Smooth muscle cell (in vitro differentiated cells): ENCODE results near the gene DCUN1D3. TPM values are rescaled to one million over a fixed set of nuclear protein-coding genes. Genes with fewer than 3 reads are reported as not detected.

ENCODE experiments used
- DNase-seq: peaks from one replicate; lab custom pipeline; 2025; ENCODE audit not compliant: unreplicated experiment; lab: John Stamatoyannopoulos, UW
- H2AFZ ChIP-seq: fragments of 200-600 bp; sonication (generic); 2 replicates; pipeline ENCODE4 v1.6.0; 2016; ENCODE audit warnings: antibody characterized with exemption, low read depth, mild to moderate bottlenecking
- H3F3A ChIP-seq: fragments of 200-600 bp; sonication (generic); 2 replicates; pipeline ENCODE4 v1.6.0; 2017; ENCODE audit warnings: antibody characterized with exemption, low read depth
- H3K27ac ChIP-seq: fragments of 200-600 bp; sonication (generic); 2 replicates; pipeline ENCODE4 v1.5.1; 2016; ENCODE audit warnings: low read depth, mild to moderate bottlenecking
- H3K27me3 ChIP-seq: fragments of 200-600 bp; sonication (generic); 2 replicates; pipeline ENCODE4 v1.6.1; 2016; ENCODE audit warnings: low read depth, mild to moderate bottlenecking
- H3K36me3 ChIP-seq: fragments of 200-600 bp; sonication (generic); 2 replicates; pipeline ENCODE4 v1.5.1; 2016; ENCODE audit warnings: low read depth
- H3K4me1 ChIP-seq: fragments of 200-600 bp; sonication (generic); 2 replicates; pipeline ENCODE4 v1.5.1; 2016; ENCODE audit warnings: low read depth
- H3K4me2 ChIP-seq: fragments of 200-600 bp; sonication (generic); 2 replicates; pipeline ENCODE4 v1.6.0; 2016; ENCODE audit warnings: mild to moderate bottlenecking
- H3K4me3 ChIP-seq: fragments of 200-600 bp; sonication (generic); 2 replicates; pipeline ENCODE4 v1.5.1; 2016; ENCODE audit warnings: mild to moderate bottlenecking
- H3K79me2 ChIP-seq: fragments of 200-600 bp; sonication (generic); 2 replicates; pipeline ENCODE4 v1.6.0; 2016; ENCODE audit warnings: low read depth, mild to moderate bottlenecking
- H3K9ac ChIP-seq: fragments of 200-600 bp; sonication (generic); 2 replicates; pipeline ENCODE4 v1.6.0; 2016; ENCODE audit warnings: low read depth
- H3K9me3 ChIP-seq: fragments of 200-600 bp; sonication (generic); replicated peaks from 2 replicates; pipeline ENCODE4 v1.5.1; 2016; ENCODE audit warnings: low read depth
- H4K20me1 ChIP-seq: fragments of 200-600 bp; sonication (generic); 2 replicates; pipeline ENCODE4 v1.6.0; 2016; ENCODE audit warnings: low read depth
- CTCF ChIP-seq: fragments of 200-600 bp; sonication (generic); IDR thresholded peaks from 2 replicates; pipeline ENCODE4 v1.5.1; 2017; ENCODE audit warnings: borderline replicate concordance, mild to moderate bottlenecking, antibody characterized with exemption; ENCODE audit not compliant: insufficient read depth, poor library complexity, severe bottlenecking
- WGBS: methylation state at CpG from one replicate; pipeline ENCODE4 v1.1.7; 2016; ENCODE audit warnings: low lambda C conversion rate; 5-methylcytosine and 5-hydroxymethylcytosine counted together
- polyA plus RNA-seq: library from polyadenylated mRNA; unstranded; fragments of >200 nt; fragmentation: Nextera tagmentation; extraction: Ambion mirVana; gene quantifications from 2 replicates; pipeline ENCODE4 v1.2.1, GENCODE V29; 2016
- total RNA-seq: library from RNA; depleted of rRNA; stranded (reverse); fragments of >200 nt; gene quantifications from 2 replicates; pipeline ENCODE4 v1.2.3, GENCODE V29; 2014

The DCUN1D3 gene
- total and polyA plus RNA-seq, 2 experiments from 2014 or later = 12.6 to 37.8 TPM

- Histone ChIP-seq H3K27ac (no peak overlapping the region), H3K36me3 (peaks cover 5% of the 10 kb centered on the region), H3K4me3 (no peak overlapping the region), H3K4me2 (no peak overlapping the region), H3K27me3 (no peaks in the 10 kb centered on the region), H3K4me1 (peaks cover 5% of the 10 kb centered on the region), H3K9ac (no peak overlapping the region), H3K79me2 (peaks cover 94% of the 10 kb centered on the region), H3F3A (peaks cover 8% of the 10 kb centered on the region), H2AFZ (no peak overlapping the region), H3K9me3 (no peaks in the 10 kb centered on the region), H4K20me1 (peaks cover 99% of the 10 kb centered on the region)
- TF ChIP-seq CTCF = no peak
- WGBS = 89% methylated on average over 4 of the region's 4 CpGs
- DNase-seq = no peak
These were observed 10.4 kb downstream of the DCUN1D3 start for GRCh38 chr16:20889625-20890275.

GRCh38 chr16:20887207-20887606 lies 13.0 kb downstream of the DCUN1D3 start:
- H3K27ac ChIP-seq = no peak overlapping the region

DNA sequence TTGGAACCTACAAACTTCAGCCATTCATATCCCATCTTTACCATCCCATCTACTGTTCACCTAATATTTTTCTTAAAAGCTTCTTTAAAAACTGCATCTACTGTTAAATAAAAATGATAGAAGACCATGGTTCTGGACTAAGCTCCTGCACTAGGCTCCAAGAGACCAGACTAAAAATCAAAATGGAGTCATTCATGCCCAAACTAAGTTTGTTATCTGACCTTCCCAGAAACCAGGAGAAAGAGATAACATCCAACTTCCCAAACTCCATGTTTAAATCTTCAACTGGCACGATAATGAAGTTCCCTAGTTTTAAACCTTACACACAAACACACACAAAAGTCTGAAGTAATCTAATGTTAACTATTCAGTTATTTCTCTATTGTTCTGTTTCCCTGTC lies 13.8 kb downstream of the DCUN1D3 start:
- no peak overlapping the region for H2AFZ ChIP-seq
- TF ChIP-seq CTCF = no peak
- H3K27ac ChIP-seq = no peak overlapping the region
- no peak overlapping the region for H3K9ac ChIP-seq
- no peak overlapping the region for H3K4me3 ChIP-seq
- peaks cover 5% of the 10 kb centered on the region for H3K4me1 ChIP-seq
- H3K36me3 ChIP-seq = no peaks in the 10 kb centered on the region
- H3K27me3 ChIP-seq = no peaks in the 10 kb centered on the region
- H3K4me2 ChIP-seq = no peak overlapping the region
- WGBS = 48% methylated on average over 1 of the region's 1 CpG
- peaks cover 97% of the 10 kb centered on the region for H4K20me1 ChIP-seq
- H3K9me3 ChIP-seq = no peaks in the 10 kb centered on the region
- no peak for DNase-seq
- peaks cover 81% of the 10 kb centered on the region for H3K79me2 ChIP-seq
- peaks cover 8% of the 10 kb centered on the region for H3F3A ChIP-seq

More at GRCh38 chr16:20887207-20887606, 13.0 kb downstream of the DCUN1D3 start:
- Histone ChIP-seq H4K20me1 (peaks cover 98% of the 10 kb centered on the region), H3K4me1 (peaks cover 5% of the 10 kb centered on the region), H3K36me3 (peaks cover 4% of the 10 kb centered on the region), H3K9ac (no peak overlapping the region), H2AFZ (no peak overlapping the region), H3K79me2 (peaks cover 81% of the 10 kb centered on the region), H3K9me3 (no peaks in the 10 kb centered on the region), H3K27me3 (no peaks in the 10 kb centered on the region), H3K4me2 (no peak overlapping the region), H3F3A (peaks cover 8% of the 10 kb centered on the region), H3K4me3 (no peak overlapping the region)
- DNase-seq = no peak
- TF ChIP-seq CTCF = no peak
- 93% methylated on average over 1 of the region's 1 CpG for WGBS

- no peak overlapping the region for H3K4me3 ChIP-seq
- no peak overlapping the region for H3K9ac ChIP-seq
- H3K36me3 ChIP-seq = no peaks in the 10 kb centered on the region
- WGBS = 52% methylated on average over 1 of the region's 1 CpG
- no peaks in the 10 kb centered on the region for H3K9me3 ChIP-seq
- H2AFZ ChIP-seq = no peak overlapping the region
- peaks cover 8% of the 10 kb centered on the region for H3F3A ChIP-seq
- H3K79me2 ChIP-seq = peaks cover 78% of the 10 kb centered on the region
- H3K4me1 ChIP-seq = peaks cover 14% of the 10 kb centered on the region
- peak overlapping the region; percentile 69 for H3K4me2 ChIP-seq
- H3K27ac ChIP-seq = peak overlapping the region; percentile 50
- no peak for TF ChIP-seq CTCF
- DNase-seq = no peak
- no peaks in the 10 kb centered on the region for H3K27me3 ChIP-seq
- peaks cover 97% of the 10 kb centered on the region for H4K20me1 ChIP-seq
These were observed 16.0 kb downstream of the DCUN1D3 start for GRCh38 chr16:20884240-20884556.
